Suppressor macrophage treated with lipopolysaccharide for 1 hour (primary cell): ENCODE measurements around the gene KCNQ2.

Source experiments
- DNase-seq, 3 donors: peaks; one replicate each; pipeline ENCODE4 v3.0.0-alpha.2; 2020 to 2022

Gene KCNQ2

GRCh38 chr20:63452341-63452740 is 20.1 kb downstream of the KCNQ2 start:
- no peak for DNase-seq

DNA sequence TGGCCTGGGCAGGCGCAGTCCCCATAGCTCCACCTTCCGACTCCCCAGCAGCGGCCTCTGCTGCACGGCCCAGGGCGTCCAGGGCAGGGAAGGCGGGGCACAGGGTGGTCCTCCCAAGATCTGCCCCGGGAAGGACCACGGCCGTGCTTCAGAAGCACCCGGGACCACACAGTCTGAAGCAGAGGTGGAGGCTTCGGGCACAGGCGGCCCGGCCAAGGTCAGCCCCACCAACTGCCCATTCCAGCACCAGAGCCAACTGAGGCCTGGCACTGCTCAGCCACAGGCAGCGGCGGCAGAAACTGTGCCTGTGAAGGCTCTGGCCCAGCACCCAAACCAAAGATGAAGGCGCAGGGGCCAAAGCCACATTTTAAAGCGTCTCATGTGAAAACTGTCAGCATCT is 20.6 kb downstream of the KCNQ2 start:
- DNase-seq = no peak

- DNase-seq = no peak
Measured at GRCh38 chr20:63449796-63450730, 22.4 kb downstream of the KCNQ2 start.

- no peak for DNase-seq
Measured at GRCh38 chr20:63449025-63449424, 23.4 kb downstream of the KCNQ2 start.

- DNase-seq = no peak
Measured at GRCh38 chr20:63448031-63448430, 24.4 kb downstream of the KCNQ2 start.

DNA sequence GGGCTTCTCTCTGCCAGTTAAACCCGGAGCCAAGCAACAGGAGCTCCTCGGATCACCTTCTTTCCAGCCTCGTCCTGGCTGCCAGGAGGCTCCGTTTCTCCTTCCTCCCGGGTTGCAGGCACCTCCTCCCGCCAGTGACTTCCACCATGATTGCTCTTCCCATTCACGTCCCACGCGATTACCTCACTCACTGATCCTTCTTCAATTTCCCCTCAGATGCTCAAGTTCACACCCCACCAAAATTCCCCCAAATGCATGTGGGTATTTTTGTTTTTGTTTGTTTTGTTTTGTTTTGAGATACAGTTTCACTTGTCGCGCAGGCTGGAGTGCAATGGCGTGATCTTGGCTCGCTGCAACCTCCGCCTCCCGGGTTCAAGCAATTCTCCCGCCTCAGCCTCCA is 25.1 kb downstream of the KCNQ2 start:
- peak; percentile 56 to 72 (median 65) for DNase-seq

GRCh38 chr20:63446216-63447024 is 26.0 kb downstream of the KCNQ2 start:
- no peak for DNase-seq

- no peak for DNase-seq
Measured at GRCh38 chr20:63445075-63445734, 27.2 kb downstream of the KCNQ2 start.

GRCh38 chr20:63444548-63444947 is 27.9 kb downstream of the KCNQ2 start:
- no peak for DNase-seq

- DNase-seq = no peak
Measured at GRCh38 chr20:63443606-63444395, 28.7 kb downstream of the KCNQ2 start.

GRCh38 chr20:63442100-63442493 is 30.4 kb downstream of the KCNQ2 start:
- peak; percentile 46 to 75 (median 62) for DNase-seq

DNA sequence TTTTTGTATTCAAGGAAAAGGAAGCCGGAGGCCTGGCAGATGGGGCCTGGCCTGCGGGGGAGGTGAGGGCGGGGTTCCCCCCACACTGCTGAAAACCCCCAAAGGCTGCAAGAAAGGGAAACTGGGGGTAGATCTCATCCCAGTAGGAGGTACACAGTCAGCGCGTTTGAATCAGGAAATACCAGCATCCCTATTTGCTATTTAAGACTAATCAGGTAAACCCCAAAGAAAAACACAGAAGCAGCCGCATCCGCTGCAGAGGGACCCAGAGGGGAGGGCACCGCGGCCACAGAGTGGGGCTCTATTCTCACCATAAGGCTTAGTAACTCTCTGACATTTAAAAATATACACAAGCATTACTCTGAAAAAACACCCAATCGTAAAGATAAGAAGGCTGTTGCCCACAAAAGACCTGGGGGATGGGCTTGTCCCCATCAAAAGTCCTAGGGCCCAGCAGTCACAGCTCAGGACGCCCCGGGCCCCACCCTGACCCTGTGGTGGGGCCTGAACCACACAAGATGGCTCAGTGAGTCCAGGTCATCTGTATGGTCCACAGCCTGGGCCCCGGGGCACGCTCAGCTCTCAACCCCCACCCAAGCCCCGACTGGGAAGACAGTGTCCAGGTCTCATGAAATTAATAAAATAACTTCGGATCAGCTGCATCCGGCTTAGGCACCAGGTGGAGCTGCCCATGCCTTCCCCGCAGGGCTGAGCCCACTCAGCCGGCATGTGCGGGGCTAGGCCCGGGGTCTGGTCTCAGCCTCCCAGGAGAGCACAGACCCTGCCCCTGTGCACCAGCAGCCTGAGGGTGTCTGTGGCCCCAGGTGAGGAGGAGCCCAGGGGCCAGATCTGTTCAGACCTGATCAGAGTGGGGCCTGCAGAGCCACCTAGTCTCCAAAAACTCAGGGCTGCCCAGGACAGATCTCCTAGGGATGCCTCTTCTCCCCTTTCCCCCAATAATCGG is 31.0 kb downstream of the KCNQ2 start:
- DNase-seq = peak; percentile 79 to 88 (median 81)

DNA sequence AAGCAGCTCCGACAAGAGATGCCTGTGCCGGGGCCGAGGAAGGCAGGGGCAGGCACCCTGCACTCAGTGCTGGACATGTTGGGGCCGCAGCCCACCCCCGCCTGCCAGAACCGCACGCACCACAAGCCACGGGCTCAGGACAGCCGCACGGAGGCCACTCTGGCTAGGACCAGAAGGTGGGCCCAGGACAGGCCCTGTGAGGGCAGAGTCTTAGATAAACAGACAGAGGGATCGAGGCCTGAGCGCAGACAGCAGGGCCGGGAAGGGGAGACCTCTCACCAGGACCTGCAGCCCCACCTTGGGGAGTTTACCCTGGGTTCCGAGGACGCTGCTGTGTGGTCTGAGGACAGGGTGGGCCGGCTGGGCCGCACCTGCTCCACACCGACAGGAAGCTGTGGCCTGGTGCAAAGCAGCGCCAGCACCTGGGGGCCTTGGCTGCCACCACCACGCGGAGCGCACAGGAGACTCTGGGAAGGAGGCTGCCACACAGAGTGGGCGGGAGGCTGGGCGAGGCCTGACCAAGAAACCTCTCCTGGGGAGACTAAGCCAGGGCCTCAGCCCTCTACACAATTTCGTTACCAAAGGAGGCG is 32.0 kb downstream of the KCNQ2 start:
- DNase-seq = no peak

DNA sequence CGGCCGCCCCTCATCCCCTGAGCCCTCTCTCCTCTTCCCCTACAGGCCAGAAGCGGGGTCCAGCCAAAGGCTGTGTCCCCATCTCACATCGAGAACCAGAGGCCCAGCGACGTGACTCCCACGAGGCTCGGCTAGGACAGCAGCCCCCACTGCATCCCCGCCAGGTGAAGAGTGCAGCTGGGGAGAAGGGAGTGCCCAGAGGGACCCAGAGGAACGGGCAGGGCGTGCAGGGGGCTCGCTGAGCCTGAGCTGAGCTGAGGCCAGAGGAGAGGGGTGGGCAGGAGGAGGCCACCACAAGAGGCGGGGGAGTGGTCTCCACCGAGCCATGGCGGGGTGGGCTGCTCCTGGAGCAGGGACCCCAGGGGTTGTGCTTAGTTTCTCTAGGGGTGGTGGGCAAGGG is 32.6 kb downstream of the KCNQ2 start:
- no peak for DNase-seq

DNA sequence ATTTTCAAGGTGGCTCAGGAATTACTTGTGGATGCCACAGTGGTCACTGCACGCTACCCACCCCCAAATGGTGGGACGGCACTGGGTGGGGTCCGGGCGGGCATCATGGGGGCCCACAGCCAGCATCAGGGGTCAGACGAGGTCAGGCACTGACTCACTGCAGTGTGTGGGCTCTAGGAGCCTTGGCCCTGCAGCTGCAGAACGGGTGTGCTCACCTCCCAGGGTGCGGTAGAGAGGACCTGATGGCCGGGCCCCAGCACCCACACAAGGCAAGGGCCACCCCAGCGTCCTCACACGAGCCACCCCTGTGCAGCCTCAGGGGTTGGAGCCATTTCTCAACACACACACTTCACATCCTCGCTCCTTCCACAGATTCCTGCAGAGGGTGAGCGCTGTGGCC is 34.3 kb downstream of the KCNQ2 start:
- no peak for DNase-seq

- no peak for DNase-seq
Measured at GRCh38 chr20:63435552-63435951, 36.9 kb downstream of the KCNQ2 start.

GRCh38 chr20:63434599-63435378 is 37.7 kb downstream of the KCNQ2 start:
- peak; percentile 73 to 85 (median 81) for DNase-seq

DNA sequence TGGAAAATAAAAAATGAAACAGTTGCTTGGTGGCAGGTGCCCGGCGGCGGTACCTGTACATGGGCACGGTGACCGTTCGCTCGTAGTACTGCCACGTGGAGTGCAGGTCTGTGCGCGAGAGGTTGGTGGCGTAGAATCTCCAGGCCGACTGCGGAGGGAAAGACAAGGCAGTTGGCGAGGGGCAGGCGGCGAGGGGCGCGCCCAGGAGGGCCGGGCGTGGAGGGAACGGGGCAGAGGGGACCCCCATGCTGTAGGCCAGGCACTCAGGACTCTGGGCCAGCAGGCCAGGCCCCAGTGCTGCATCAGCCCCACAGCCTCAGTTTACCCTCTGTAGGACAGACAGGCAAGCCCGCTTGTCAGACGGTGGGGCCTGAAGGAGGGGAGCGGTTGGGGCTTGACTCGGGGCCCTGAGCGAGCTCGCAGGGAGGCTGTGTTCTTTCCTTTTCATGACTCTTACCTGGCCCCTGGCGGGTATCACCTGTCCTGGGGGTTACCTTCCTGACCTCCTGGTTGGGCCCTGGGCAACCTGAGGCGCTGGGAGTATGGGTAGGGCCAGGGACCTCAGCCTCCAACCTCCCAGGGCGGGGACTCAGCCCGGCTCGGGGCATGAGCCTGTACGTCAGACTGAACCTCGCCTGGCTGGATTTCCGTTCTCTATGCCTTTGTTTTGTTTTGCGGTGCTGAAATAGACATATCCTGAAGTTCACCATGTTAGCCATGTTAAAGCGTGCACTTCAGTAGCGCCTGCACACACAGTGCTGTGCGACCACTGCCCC is 38.5 kb downstream of the KCNQ2 start:
- no peak for DNase-seq

DNA sequence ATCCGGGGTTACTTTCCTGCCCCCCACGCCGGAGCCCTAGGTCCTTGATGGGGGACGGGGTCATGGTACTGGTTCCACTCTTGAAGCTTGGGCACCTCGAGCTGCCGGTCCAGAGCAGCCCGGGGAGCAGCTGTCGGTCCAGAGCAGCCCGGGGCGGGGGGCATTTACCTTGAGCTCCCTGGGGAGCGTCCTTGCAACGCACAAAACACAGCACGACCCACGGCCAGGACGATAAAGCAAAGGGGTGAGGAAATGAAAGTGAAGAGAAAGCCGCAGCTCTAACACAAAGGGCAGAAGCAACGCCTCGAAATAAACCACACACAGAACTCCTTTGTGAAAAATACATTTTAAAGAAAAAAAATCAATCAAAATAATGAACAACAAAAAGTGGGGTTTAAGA is 39.1 kb downstream of the KCNQ2 start:
- no peak for DNase-seq
